Islet of Langerhans (tissue), 1 donor: ENCODE results near the gene POLR3G.

Experiments used
- FAIRE-seq: peaks from one replicate; lab custom pipeline; 2011; peaks lifted over from hg19 to GRCh38; lab: Jason Lieb, UNC

POLR3G gene

GRCh38 chr5:90503596-90503995, 28.9 kb downstream of the POLR3G start:
- no peak for FAIRE-seq

- peak; percentile 38 for FAIRE-seq
Observed at GRCh38 chr5:90504743-90505142, 30.1 kb downstream of the POLR3G start.

GRCh38 chr5:90506221-90506620, 31.6 kb downstream of the POLR3G start:
- no peak for FAIRE-seq

GRCh38 chr5:90510438-90510837, 35.8 kb downstream of the POLR3G start:
- no peak for FAIRE-seq

GRCh38 chr5:90514520-90514919, 39.9 kb downstream of the POLR3G start:
- no peak for FAIRE-seq

- no peak for FAIRE-seq
Observed at GRCh38 chr5:90518661-90519060, 44.0 kb downstream of the POLR3G start.

GRCh38 chr5:90519081-90519480, 44.4 kb downstream of the POLR3G start:
- FAIRE-seq = no peak

GRCh38 chr5:90528601-90529193, 54.0 kb downstream of the POLR3G start:
- no peak for FAIRE-seq

- FAIRE-seq = no peak
Observed at GRCh38 chr5:90529194-90529938, 54.7 kb downstream of the POLR3G start, which contains the start of gene LYSMD3. Gene LYSMD3, minus strand, starts transcription at chr5:90529584. Its CDS starts 4,295 bp downstream, at chr5:90525289.

- FAIRE-seq = peak; percentile 84
Observed at GRCh38 chr5:90529939-90530677, 55.4 kb downstream of the POLR3G start.

GRCh38 chr5:90530736-90531487, 56.2 kb downstream of the POLR3G start:
- no peak for FAIRE-seq

- FAIRE-seq = no peak
Observed at GRCh38 chr5:90533794-90534193, 59.1 kb downstream of the POLR3G start.

- no peak for FAIRE-seq
Observed at GRCh38 chr5:90534922-90535321, 60.3 kb downstream of the POLR3G start.

- no peak for FAIRE-seq
Observed at GRCh38 chr5:90542827-90543519, 68.3 kb downstream of the POLR3G start.

GRCh38 chr5:90545511-90545910, 70.8 kb downstream of the POLR3G start:
- no peak for FAIRE-seq

GRCh38 chr5:90546216-90546837, 71.7 kb downstream of the POLR3G start:
- no peak for FAIRE-seq

- no peak for FAIRE-seq
Observed at GRCh38 chr5:90547072-90547536, 72.4 kb downstream of the POLR3G start.

- FAIRE-seq = peak; percentile 91
Observed at GRCh38 chr5:90548069-90548593, 73.5 kb downstream of the POLR3G start.

- FAIRE-seq = peak; percentile 58
Observed at GRCh38 chr5:90549223-90549622, 74.6 kb downstream of the POLR3G start.

GRCh38 chr5:90549729-90550275, 75.1 kb downstream of the POLR3G start:
- no peak for FAIRE-seq

GRCh38 chr5:90550963-90551362, 76.3 kb downstream of the POLR3G start:
- no peak for FAIRE-seq
